NCI-H1092 treated with DMSO at 0.1 percent for 48 hours (cell line): Measurements from ENCODE around the gene KCNH5.
A peak's percentile ranks its signal among the peaks of the same experiment; 100 is the strongest.

Source experiments
- DNase-seq: peaks from one replicate; lab custom pipeline; 2025; lab: John Stamatoyannopoulos, UW

Gene KCNH5

DNA sequence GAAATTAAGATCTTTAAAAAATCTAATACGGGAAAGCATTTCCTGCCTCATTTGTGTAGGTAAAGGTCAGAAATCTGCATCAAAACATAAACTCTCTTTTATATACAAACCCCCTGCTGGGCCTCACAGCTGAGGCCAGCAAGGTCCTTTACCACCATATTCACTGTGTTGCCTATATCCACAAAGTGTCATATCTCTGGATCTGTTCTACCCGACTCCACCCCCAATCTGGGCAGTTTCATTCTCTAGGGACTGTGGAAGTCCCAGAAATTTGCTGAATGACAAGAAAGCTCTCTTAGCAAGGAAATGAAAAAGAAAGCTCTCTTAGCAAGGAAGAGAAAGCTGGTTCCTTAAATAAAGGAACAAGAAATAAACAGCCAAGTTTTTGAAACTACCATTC, 301.7 kb downstream of the KCNH5 start:
- DNase-seq = no peak

DNA sequence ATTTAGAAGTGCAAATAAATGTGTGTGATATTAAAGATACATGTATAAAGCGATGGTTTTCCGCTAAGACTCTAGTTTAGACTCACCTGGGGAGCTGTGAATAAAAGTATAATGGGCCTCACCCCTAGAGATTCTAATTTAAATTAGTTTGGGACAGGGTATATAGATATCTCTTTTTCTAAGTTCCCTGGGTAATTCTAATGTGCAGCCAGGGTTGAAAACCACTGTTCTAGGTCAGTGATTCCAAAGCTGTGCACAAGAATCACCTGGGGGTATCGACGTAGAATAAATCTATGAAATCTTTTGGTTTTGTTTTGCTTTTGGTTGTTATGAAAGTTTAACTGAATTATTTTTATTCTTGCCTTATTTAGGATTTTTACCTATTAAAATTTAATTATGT, 302.1 kb downstream of the KCNH5 start:
- DNase-seq = no peak

DNA sequence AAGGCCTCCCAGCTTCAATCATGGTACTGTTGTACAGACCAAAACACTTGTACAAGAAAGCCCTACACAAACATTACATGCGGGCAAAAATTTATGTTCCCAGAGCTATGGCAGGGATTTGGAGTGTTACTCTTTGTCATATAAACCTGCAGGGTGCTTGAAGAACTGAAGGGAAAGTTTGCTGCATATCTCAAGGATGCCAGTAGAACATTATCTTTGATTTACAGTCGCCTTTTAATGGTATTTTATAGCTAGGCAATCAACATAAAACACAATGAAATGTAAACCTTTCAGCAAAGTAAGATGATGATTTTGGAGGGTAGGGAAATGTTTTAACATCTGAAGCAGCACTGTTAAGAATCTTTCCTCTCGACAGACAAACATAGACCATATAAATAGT, 305.6 kb downstream of the KCNH5 start:
- DNase-seq = no peak

DNA sequence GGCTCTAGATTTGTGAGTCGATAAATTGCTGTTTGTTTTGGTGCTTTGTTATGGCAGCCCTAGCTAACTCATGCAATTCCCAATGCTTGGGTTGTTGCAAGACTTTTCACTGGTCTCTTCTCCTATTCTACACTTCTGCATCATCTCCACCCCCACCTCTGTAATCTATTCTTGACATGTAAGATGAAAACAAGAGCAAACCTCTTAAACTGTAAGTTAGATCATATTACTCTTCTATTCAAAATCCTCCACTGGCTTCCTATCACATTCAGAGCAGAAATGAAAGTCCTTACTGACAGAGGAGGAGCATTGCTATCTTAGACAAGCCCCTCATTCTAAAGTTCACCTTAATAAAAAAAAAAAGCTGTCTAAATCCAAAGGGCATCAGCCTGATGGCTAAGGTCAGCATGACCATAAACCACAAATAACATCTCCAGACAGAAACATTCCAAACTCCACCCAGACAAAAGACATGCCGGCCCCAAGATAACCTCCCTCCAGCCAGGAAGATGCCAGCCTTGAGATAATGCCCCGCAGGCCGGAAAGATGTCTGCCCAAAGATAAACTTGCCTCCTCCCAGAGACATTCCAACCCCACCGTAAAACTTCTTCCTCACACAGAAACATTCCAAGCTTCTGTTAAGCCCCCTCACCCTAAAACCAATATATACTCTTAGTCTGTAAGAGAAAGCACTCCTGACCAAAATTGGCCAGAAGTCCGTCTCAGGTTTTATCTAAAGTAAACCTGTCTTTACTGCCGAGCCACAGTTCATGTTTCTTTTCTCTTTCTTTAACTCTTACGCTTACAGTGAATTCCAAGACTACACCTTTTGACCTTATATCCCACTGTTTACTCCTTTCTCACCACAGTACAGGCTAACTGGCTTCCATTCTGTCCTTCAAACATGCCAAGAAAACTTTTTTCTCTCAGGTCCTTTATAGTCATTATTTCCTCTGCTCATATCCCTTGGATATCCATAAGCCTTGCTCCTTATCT, 308.9 kb downstream of the KCNH5 start:
- no peak for DNase-seq

DNA sequence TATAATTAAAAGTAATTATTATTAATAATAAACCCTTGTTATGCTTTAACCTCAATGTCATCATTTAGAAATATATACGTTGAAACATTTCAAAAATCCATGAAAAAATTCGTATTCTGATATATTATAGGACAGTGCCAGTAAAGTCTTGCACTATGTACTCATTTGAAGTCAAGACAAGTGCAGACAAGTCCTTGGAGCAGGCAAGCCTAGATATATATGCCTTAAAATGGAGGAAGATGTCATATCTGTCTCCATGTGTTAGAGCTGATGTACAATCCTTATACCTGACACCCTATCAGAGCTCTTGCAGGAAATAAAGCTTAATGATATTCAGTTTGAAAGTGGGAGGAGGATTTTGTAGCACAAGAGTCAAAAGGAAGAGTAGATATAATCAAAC, 310.4 kb downstream of the KCNH5 start:
- no peak for DNase-seq

DNA sequence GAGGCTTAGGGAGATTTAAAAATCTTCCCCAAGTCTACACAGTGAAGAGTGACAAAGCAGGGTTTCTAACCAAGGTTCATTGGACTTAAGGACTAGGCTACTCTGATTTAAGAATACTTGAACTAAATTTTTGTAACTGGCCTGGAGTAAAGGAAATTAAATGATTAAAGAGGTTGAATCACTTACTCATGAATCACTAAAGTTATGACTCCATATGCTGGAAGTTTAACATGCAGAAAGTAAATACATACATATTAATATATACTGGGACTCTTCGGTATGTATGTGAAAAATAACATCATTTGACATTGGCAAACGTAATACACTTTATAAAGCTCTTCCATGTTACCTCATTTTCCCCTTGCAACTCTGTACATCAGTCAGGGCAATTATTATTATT, 322.9 kb downstream of the KCNH5 start:
- no peak for DNase-seq

DNA sequence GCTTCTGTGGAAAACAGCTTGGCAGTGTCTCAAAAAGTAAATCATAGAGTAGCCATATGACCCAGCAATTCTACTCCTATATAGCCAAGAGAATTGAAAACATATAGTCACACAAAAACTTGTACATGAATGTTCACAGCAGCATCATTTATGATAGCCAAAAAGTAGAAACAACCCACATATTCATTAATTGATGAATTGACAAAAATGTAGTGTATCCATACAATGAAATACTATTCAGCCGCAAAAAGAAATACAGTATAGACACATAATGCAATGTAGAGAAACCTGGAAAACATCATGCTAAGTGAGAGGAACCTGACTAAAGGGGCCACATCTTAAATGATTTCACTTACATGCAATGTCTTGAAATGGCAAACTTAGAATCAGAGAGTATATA, 326.6 kb downstream of the KCNH5 start:
- no peak for DNase-seq

DNA sequence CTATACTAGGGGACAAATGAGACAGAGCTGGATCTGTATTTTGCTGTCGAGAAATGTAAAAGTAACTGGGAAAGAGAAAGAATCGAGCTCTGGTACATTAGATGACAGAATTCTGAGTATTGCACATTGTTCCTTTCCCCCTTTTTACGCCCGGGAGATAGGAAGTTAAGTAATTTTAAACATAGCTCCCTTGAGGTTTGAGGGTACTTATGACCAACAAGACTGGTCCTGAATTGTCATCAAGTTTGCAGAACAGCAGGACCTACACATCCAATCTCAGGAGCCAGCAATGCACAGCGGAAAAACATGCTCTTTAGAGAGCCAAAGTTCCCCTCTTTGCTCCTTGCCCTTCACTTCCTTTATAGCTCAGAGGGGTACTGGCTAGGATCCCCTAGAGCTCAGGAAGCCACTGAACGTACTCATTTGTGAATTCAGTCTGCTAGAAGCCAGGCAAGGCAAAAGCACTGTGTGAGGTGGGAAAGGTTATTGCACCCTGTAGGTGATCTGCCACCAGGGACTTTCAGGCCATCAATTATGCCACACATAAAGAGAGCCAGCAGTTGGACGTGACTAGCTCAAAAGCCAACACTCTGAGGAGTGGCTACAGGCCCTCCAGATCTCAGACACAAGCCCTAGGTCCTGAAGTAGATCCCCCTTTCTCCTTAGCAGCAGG, 333.8 kb downstream of the KCNH5 start:
- peak; percentile 54 for DNase-seq

DNA sequence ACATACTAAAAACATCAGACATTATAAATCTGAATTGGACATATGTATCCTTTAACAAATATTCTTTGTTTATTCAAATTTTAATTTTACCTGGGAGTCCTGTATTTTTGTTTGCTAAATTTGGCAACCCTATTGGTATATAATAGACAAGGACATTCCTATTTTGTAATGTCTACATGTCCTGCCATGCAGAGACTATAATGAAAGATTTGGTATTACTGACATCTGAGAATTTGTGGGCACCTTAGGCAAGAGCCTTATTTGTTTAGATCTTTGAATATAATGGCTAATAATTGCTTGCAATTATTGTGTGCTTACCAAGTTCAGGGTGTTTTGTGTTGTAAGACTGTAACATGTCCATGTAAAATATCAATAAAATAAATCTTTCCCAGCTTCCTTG, 334.4 kb downstream of the KCNH5 start:
- peak; percentile 69 for DNase-seq

DNA sequence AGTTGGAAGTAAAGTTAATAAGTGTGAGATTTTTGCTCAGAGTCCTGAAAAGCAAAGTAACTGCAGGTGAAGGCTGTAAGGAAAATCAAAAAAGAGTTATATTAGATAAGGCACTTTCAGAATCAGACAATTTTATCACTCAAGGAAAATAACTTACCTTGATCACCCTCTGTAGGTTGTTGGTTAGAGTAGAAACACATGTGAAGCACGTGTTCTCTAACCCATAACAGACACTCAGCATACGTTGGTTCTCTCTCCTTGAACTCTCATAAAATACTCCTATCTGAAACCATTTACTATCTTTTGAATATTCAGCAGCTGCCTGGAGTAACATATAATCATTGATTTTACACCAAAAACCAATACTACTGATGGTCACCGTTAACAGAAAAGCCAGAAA, 335.5 kb downstream of the KCNH5 start:
- no peak for DNase-seq

DNA sequence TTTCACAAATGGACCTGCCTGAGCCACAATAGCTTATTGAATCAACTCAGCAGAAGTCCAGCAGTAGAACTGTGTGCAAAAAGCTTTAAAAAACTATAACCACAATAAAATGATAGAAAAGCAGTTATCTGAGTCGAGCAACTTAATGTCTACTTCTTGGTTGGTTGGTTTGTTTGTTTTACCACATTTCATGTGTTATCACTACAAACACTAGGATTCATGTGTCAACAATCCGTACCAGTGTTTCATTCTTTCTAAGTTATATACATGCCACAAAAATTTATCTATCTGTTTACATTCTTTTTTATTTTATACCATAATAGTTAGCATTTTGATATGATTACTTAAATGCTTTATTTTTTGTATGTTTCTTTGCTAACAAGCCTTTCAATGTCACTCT, 339.0 kb downstream of the KCNH5 start:
- no peak for DNase-seq

DNA sequence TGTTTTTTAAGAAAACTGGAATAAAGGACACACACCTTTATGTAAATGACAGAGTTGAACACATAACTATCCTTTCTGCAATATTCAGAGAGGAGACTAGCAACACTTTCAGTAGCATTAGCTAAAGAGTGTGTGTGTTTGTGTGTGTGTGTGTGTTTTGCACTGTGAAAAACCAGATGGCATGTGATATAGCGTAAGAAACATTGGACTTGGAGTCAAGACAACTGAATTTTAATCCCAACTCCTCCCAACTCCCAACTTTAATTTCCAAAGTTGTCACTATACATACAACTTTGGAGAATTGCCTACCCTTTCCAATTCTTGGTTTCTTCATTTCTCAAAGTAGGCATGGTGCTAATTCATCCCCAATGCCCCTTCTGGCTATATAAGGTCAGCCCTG, 347.8 kb downstream of the KCNH5 start:
- DNase-seq = no peak

DNA sequence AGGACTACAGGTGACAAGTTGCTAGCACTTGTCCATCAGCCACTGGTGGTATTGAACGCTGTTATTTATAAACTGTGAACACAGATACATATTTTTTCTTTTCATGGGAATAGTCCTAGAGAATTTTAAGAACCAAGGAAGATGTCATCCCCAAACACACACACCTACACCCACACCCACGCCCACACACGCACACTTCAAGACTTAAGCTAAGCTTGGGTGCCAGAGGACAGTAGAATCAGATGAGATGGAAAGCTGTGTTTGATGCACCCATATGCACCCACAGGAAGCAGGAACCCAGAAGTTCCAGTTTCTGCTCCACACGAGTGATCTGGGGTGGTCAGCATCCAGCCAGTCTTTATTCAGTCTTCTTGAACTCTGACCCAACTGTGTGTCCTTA, 348.3 kb downstream of the KCNH5 start:
- DNase-seq = no peak

DNA sequence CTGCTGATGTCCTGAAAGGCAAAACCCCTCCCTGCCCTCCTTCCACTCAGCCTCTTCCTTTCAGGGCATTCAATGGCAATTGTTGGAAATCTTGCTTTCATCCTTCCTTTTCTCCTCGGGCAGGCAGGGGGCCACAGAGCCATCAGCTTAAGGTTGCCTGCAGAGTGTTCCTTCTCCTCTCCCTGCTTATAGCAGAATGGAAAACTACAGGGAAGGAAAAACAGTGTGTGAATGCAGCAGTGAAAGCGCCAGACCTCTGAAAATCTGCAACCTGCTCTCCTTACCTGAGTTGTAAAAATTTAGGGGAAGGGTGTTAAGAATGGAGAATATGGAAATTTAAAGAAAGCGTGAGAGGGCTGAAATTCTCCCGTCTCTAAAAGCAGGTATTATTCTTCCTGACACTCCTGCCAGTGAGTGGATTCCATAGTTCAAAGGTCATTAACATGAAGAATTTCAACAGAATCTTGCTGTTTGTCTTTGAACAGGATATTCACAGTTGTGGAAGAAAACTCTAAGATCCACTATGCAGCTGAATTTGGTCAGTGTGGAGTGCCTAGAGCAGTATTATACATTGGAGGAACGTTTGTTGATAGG, 348.8 kb downstream of the KCNH5 start:
- DNase-seq = no peak

DNA sequence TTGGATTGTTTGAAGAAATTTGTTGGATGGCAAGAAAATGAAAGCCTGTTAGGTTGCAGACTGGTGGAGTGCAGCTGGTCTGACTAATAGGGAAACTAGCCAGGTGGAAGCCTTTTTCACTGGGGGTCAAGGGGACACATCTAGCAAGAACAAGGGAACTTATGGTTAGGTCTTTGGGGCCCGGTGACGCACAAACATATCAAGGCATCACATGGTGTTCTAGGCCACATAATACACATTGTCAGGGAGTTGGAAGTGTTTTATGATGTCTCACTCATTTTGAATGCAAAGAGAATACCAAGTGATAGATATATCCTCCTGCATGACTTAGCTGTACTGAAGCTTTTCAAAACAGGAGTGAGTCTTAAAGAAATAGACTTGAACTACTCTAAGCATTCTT, 351.2 kb downstream of the KCNH5 start:
- DNase-seq = no peak

DNA sequence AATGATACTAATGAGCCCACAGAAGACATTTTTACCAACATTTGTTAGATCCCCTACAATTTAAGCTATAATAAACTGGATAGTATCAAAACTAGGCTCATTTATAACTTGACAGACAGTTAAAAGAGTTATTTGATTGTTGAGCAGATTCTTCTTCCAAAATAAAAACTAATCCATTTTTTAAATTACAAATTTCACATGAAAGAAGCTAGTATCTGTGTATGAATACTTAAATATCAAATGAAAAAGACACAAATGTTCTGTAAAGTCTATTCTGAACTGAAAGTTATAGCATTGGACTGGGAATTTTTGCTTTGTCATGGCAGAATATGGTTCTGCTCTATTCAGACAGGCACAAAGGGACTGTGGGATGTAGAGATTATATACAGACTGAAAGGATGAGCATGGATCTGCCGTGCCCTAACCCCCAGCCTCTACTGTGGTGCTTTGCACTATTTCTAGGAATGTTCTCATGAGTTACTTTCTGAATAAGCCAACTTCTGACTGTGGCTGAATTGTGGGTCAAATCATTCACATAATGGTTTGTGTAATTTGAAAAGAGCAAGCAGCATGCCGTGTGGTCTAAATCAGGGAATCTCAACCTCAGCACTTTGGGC, 352.7 kb downstream of the KCNH5 start:
- no peak for DNase-seq

DNA sequence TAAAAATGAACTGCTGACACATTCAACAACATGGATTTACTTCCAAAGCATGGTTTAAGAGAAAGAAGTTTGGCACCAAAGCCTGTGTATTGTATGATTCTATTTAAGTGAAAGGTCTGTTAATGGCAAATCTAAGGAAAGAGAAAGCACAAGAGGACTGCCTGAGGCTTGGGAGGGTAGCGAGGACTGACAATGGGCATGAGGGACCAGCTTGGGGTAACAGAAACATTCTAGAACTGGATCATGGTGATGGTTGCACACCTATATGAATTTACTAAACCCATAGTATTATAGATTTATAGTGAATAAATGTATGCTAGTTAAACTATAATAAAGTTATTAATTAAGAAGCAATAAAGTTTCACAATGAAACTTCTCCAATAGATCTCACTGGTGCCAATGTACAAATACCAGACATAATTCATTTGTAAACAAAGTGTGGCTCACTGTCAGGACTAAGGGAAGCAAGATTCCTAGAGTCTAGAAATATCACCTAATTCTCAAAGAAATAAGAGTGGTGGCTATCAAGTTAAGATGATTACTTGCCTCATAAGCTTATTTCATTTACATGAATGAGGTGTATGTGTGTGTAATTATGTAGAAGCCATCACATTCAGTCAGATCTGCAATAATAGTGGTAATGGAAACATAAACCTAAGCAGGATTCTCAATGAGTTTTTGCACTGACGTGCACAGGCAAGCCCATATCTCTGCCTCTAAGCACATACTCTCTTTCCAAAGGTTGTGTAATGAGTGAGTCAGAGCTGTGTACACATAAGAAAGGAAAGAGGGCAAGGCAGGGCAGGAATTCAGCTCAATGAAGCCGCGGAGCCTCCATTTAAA, 353.4 kb downstream of the KCNH5 start:
- DNase-seq = peak; percentile 40

DNA sequence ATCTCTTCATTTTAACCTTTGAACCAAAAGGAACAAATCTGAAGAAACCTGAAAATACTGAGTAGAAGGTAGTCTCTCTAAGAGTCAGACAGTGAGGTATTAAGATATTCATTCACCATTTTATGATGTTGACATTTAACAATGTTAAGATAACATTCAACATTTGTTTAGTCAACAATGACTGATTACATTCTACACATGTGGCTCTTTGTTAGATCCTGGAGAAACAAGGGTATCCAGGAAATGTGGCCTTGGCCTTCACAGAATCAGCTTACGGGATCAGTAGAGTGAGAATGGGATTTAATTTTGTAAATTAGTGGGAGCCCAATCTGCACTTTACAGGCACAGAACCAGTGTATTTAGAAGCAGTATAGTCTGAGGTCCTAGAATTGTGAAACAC, 355.5 kb downstream of the KCNH5 start:
- no peak for DNase-seq

DNA sequence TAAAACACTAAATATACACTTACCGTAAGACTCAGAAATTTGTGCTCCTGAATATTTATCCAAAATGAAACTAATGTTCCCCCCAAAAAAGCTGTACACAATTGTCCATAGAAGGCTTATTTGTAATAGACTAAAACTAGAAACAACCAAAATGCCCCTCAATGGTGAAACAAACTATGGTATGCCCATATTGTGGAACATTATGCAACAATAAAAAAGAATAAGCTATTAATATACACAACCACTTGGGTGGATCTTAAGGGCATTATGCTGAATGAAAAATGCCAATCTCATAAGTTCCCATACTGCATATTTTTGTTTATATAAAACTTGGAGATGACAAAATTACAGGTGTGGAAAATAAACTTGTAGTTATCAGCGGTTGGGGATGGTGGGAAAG, 357.4 kb downstream of the KCNH5 start:
- no peak for DNase-seq

DNA sequence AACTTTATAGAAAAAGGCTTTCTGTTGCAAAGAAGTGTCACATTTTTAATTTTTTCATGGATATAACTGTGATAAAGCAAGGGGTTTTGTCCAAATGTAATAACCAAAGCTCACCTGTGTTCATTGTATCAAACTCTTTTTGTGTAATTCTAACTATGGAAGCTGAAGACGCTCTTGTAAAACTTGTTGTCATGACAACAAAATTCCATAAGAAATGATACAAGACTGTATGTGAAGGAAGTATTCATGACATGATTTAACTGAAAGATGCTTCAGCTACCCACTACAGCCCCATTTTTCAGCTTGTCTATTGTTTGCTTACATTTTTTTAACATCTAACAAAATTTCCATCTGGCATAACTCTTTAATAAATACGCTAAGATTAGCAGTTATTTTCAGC, 360.9 kb downstream of the KCNH5 start:
- DNase-seq = no peak

DNA sequence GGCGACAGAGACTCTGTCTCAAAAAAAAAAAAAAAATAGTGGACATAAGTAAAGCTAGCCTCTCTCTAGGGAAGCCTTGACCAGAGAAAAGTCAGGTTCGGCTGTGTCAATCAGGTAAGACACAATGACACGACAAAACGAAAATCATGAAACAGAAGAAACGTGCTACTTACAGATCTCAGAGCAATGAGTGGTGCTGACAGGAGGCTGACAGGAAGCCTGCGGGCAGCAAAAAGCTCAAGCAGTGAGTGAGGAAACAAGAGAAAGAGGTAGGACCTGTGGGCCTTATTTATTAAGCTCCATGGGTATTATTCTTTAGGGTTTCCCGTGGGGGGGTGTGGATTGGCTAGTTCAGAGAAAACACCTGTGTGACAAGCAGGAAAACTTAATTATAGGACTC, 363.1 kb downstream of the KCNH5 start:
- no peak for DNase-seq
